Measurements from ENCODE around the gene SLC6A11.

Gene SLC6A11

GRCh38 chr3:10816019-10816862 lies at the start of gene SLC6A11:
SLC6A11 (plus strand) TSS chr3:10816228; CDS start chr3:10816266, 38 bp downstream.
- H3K27me3 Mint-ChIP-seq (ENCODE audit: low read depth) = peaks cover 33% of the 10 kb centered on the region
- no peaks in the 10 kb centered on the region for H3K4me1 Mint-ChIP-seq (ENCODE audit: low read depth)
- H3K36me3 Mint-ChIP-seq (ENCODE audit: low read depth) = no peaks in the 10 kb centered on the region
- no peak for DNase-seq (ENCODE audit: low spot score)
- H3K27ac Mint-ChIP-seq = no peak within 1 kb of the TSS
- H3K4me3 Mint-ChIP-seq = no peak within 1 kb of the TSS
- H3K9me3 Mint-ChIP-seq = no peaks in the 10 kb centered on the region

GRCh38 chr3:10768708-10769394 lies 47.2 kb upstream of the SLC6A11 start:
- no peaks in the 10 kb centered on the region for H3K36me3 Mint-ChIP-seq (ENCODE audit: low read depth)
- H3K27me3 Mint-ChIP-seq (ENCODE audit: low read depth) = no peaks in the 10 kb centered on the region

GRCh38 chr3:10770547-10770946 lies 45.5 kb upstream of the SLC6A11 start:
- H3K9me3 Mint-ChIP-seq = no peaks in the 10 kb centered on the region
- no peak overlapping the region for H3K27ac Mint-ChIP-seq
- H3K27me3 Mint-ChIP-seq (ENCODE audit: low read depth) = no peaks in the 10 kb centered on the region
- DNase-seq (ENCODE audit: low spot score) = no peak
- no peak overlapping the region for H3K4me3 Mint-ChIP-seq
- H3K4me1 Mint-ChIP-seq (ENCODE audit: low read depth) = no peaks in the 10 kb centered on the region
- H3K36me3 Mint-ChIP-seq (ENCODE audit: low read depth) = no peaks in the 10 kb centered on the region

More at GRCh38 chr3:10768708-10769394, 47.2 kb upstream of the SLC6A11 start:
- no peak for DNase-seq (ENCODE audit: low spot score)
- Mint-ChIP-seq H3K4me1 (ENCODE audit: low read depth) (no peaks in the 10 kb centered on the region), H3K4me3 (no peak overlapping the region), H3K9me3 (no peaks in the 10 kb centered on the region), H3K27ac (no peak overlapping the region)

- no peak overlapping the region for H3K4me3 Mint-ChIP-seq
- no peaks in the 10 kb centered on the region for H3K4me1 Mint-ChIP-seq (ENCODE audit: low read depth)
- DNase-seq (ENCODE audit: low spot score) = no peak
- H3K36me3 Mint-ChIP-seq (ENCODE audit: low read depth) = no peaks in the 10 kb centered on the region
- H3K27ac Mint-ChIP-seq = no peak overlapping the region
- no peaks in the 10 kb centered on the region for H3K9me3 Mint-ChIP-seq
- no peaks in the 10 kb centered on the region for H3K27me3 Mint-ChIP-seq (ENCODE audit: low read depth)
Observed at GRCh38 chr3:10770981-10771380, 45.0 kb upstream of the SLC6A11 start.

GRCh38 chr3:10771486-10772270 lies 44.4 kb upstream of the SLC6A11 start:
- no peaks in the 10 kb centered on the region for H3K4me1 Mint-ChIP-seq (ENCODE audit: low read depth)
- H3K27ac Mint-ChIP-seq = no peak overlapping the region
- no peak for DNase-seq (ENCODE audit: low spot score)
- H3K36me3 Mint-ChIP-seq (ENCODE audit: low read depth) = no peaks in the 10 kb centered on the region
- H3K9me3 Mint-ChIP-seq = no peaks in the 10 kb centered on the region
- H3K4me3 Mint-ChIP-seq = no peak overlapping the region
- H3K27me3 Mint-ChIP-seq (ENCODE audit: low read depth) = no peaks in the 10 kb centered on the region

- no peak overlapping the region for H3K4me3 Mint-ChIP-seq
- H3K4me1 Mint-ChIP-seq (ENCODE audit: low read depth) = no peaks in the 10 kb centered on the region
- H3K9me3 Mint-ChIP-seq = no peaks in the 10 kb centered on the region
- no peak for DNase-seq (ENCODE audit: low spot score)
- no peaks in the 10 kb centered on the region for H3K27me3 Mint-ChIP-seq (ENCODE audit: low read depth)
- no peaks in the 10 kb centered on the region for H3K36me3 Mint-ChIP-seq (ENCODE audit: low read depth)
- H3K27ac Mint-ChIP-seq = no peak overlapping the region
Observed at GRCh38 chr3:10772271-10773161, 43.5 kb upstream of the SLC6A11 start.

- no peak for DNase-seq (ENCODE audit: low spot score)
- no peaks in the 10 kb centered on the region for H3K27me3 Mint-ChIP-seq (ENCODE audit: low read depth)
- H3K9me3 Mint-ChIP-seq = no peaks in the 10 kb centered on the region
- no peak overlapping the region for H3K4me3 Mint-ChIP-seq
- H3K36me3 Mint-ChIP-seq (ENCODE audit: low read depth) = no peaks in the 10 kb centered on the region
- no peak overlapping the region for H3K27ac Mint-ChIP-seq
- H3K4me1 Mint-ChIP-seq (ENCODE audit: low read depth) = no peaks in the 10 kb centered on the region
Observed at GRCh38 chr3:10774129-10774670, 41.8 kb upstream of the SLC6A11 start.

- no peaks in the 10 kb centered on the region for H3K4me1 Mint-ChIP-seq (ENCODE audit: low read depth)
- H3K4me3 Mint-ChIP-seq = no peak overlapping the region
- DNase-seq (ENCODE audit: low spot score) = no peak
- H3K9me3 Mint-ChIP-seq = no peaks in the 10 kb centered on the region
- no peaks in the 10 kb centered on the region for H3K27me3 Mint-ChIP-seq (ENCODE audit: low read depth)
- H3K27ac Mint-ChIP-seq = no peak overlapping the region
- no peaks in the 10 kb centered on the region for H3K36me3 Mint-ChIP-seq (ENCODE audit: low read depth)
Observed at GRCh38 chr3:10774825-10775224, 41.2 kb upstream of the SLC6A11 start.

- no peaks in the 10 kb centered on the region for H3K9me3 Mint-ChIP-seq
- DNase-seq (ENCODE audit: low spot score) = no peak
- H3K36me3 Mint-ChIP-seq (ENCODE audit: low read depth) = no peaks in the 10 kb centered on the region
- no peaks in the 10 kb centered on the region for H3K4me1 Mint-ChIP-seq (ENCODE audit: low read depth)
- no peak overlapping the region for H3K4me3 Mint-ChIP-seq
- no peak overlapping the region for H3K27ac Mint-ChIP-seq
- H3K27me3 Mint-ChIP-seq (ENCODE audit: low read depth) = no peaks in the 10 kb centered on the region
Observed at GRCh38 chr3:10775259-10775658, 40.8 kb upstream of the SLC6A11 start.

- Mint-ChIP-seq H3K36me3 (ENCODE audit: low read depth) (no peaks in the 10 kb centered on the region), H3K9me3 (no peaks in the 10 kb centered on the region), H3K27ac (no peak overlapping the region), H3K4me3 (no peak overlapping the region), H3K4me1 (ENCODE audit: low read depth) (no peaks in the 10 kb centered on the region), H3K27me3 (ENCODE audit: low read depth) (no peaks in the 10 kb centered on the region)
- DNase-seq (ENCODE audit: low spot score) = no peak
Observed at GRCh38 chr3:10775828-10776227, 40.2 kb upstream of the SLC6A11 start.

- Mint-ChIP-seq H3K27ac (no peak overlapping the region), H3K4me3 (no peak overlapping the region), H3K27me3 (ENCODE audit: low read depth) (no peaks in the 10 kb centered on the region), H3K9me3 (no peaks in the 10 kb centered on the region), H3K36me3 (ENCODE audit: low read depth) (no peaks in the 10 kb centered on the region), H3K4me1 (ENCODE audit: low read depth) (no peaks in the 10 kb centered on the region)
- no peak for DNase-seq (ENCODE audit: low spot score)
Observed at GRCh38 chr3:10777627-10778026, 38.4 kb upstream of the SLC6A11 start.

GRCh38 chr3:10778492-10779292 lies 37.3 kb upstream of the SLC6A11 start:
- Mint-ChIP-seq H3K4me3 (no peak overlapping the region), H3K4me1 (ENCODE audit: low read depth) (no peaks in the 10 kb centered on the region), H3K36me3 (ENCODE audit: low read depth) (no peaks in the 10 kb centered on the region), H3K9me3 (no peaks in the 10 kb centered on the region), H3K27ac (no peak overlapping the region), H3K27me3 (ENCODE audit: low read depth) (no peaks in the 10 kb centered on the region)
- no peak for DNase-seq (ENCODE audit: low spot score)

Data from T-helper 2 cell treated with Interferon-gamma antibody and Interleukin-4, amounts not matched to agents 5 μg/mL and 100 μg/mL, for 36 hours (primary cell).